Activated CD8-positive, alpha-beta T cell treated with anti-CD3 and anti-CD28 coated beads for 36 hours (primary cell): Measurements from ENCODE around the gene NAA15. TPM values are rescaled to one million over a fixed set of nuclear protein-coding genes. Genes with fewer than 3 reads are reported as not detected.
A peak's percentile ranks its signal among the peaks of the same experiment; 100 is the strongest.

ENCODE experiments used
- ATAC-seq: fragments of 200-7000 bp; cut with Tn5 transposase; one replicate; pipeline ENCODE4 v1.10.0; 2021; ENCODE audit warnings: mild to moderate bottlenecking, moderate library complexity
- CTCF ChIA-PET: fragments of 350-600 bp; sonication (Branson Sonifier 250); formaldehyde crosslinking; loops from one replicate; lab custom pipeline; 2021; ENCODE audit warnings: antibody characterized with exemption; lab: Charles Lee
- POLR2A ChIA-PET: fragments of 350-600 bp; sonication (Branson Sonifier 250); formaldehyde crosslinking; loops from one replicate; lab custom pipeline; 2021; ENCODE audit warnings: antibody characterized with exemption; lab: Charles Lee
- DNase-seq: peaks from one replicate; pipeline ENCODE4 v3.0.0-alpha.2; 2020
- H3K27ac Mint-ChIP-seq: one replicate; pipeline ENCODE4 v1.8.0; 2021; ENCODE audit warnings: mild to moderate bottlenecking, mixed read lengths
- H3K27me3 Mint-ChIP-seq: one replicate; pipeline ENCODE4 v1.8.0; 2021; ENCODE audit warnings: mixed read lengths
- H3K36me3 Mint-ChIP-seq: one replicate; pipeline ENCODE4 v1.8.0; 2021; ENCODE audit warnings: low read depth, mixed read lengths
- H3K4me1 Mint-ChIP-seq: one replicate; pipeline ENCODE4 v1.8.0; 2021; ENCODE audit warnings: low read depth, mixed read lengths
- H3K4me3 Mint-ChIP-seq: one replicate; pipeline ENCODE4 v1.8.0; 2021; ENCODE audit warnings: mild to moderate bottlenecking, moderate library complexity, mixed read lengths
- H3K9me3 Mint-ChIP-seq: one replicate; pipeline ENCODE4 v1.8.0; 2021; ENCODE audit warnings: mixed read lengths
- CTCF ChIP-seq: fragments of 200-600 bp; IDR thresholded peaks from one replicate; pipeline ENCODE4 v1.8.0; 2022; ENCODE audit warnings: antibody characterized with exemption, mild to moderate bottlenecking
- intact Hi-C: fragments of 100-400 bp; cut with micrococcal nuclease; formaldehyde crosslinking; loops from one replicate; pipeline ENCODE4 v1.10.0; 2022
- total RNA-seq, 2 experiments: library from RNA; stranded (reverse); gene quantifications; one replicate each; pipeline ENCODE4 v1.2.3, GENCODE V29; 2021

The NAA15 gene
- total RNA-seq, 2 experiments from 2014 or later = 113 to 114 TPM

GRCh38 chr4:139300431-139301112 is 733 bp upstream of the NAA15 start:
- H3K4me3 Mint-ChIP-seq = peak overlapping the region; percentile 84
- no peak for TF ChIP-seq CTCF
- ChIA-PET POLR2A (interaction anchor here (0.7 to 1.8 kb wide), 12 partner anchors 11 to 284 kb away, joined by 3 to 8 read pairs (median 4); no protein-coding TSS in a partner anchor), CTCF (interaction anchor here (0.7 to 2.1 kb wide), 15 partner anchors 10 to 270 kb away, joined by 3 to 11 read pairs (median 4); partner anchors contain the start of gene ELF2)
- H3K4me1 Mint-ChIP-seq = peaks cover 56% of the 10 kb centered on the region
- ATAC-seq (peak; percentile 29), DNase-seq (peak; percentile 52)
- H3K36me3 Mint-ChIP-seq = peaks cover 35% of the 10 kb centered on the region
- intact Hi-C loops = loop anchor here (2.0 to 5.0 kb wide), 2 partner anchors 123 to 218 kb away; partner anchors contain the start of gene ELF2
- H3K27me3 Mint-ChIP-seq = no peaks in the 10 kb centered on the region
- H3K27ac Mint-ChIP-seq = peak overlapping the region; percentile 95
- no peaks in the 10 kb centered on the region for H3K9me3 Mint-ChIP-seq

- peak within 1 kb of the TSS; percentile 84 for H3K4me3 Mint-ChIP-seq
Measured at GRCh38 chr4:139301821-139302611, 711 bp downstream of the NAA15 start, which contains the start of gene NDUFC1. Gene NDUFC1, minus strand, starts transcription at chr4:139302477. Its CDS starts 6,679 bp downstream, at chr4:139295798.

GRCh38 chr4:139304920-139305319 is 3.6 kb downstream of the NAA15 start:
- Mint-ChIP-seq H3K4me3 (no peak overlapping the region), H3K27ac (peak overlapping the region; percentile 28), H3K36me3 (peaks cover 56% of the 10 kb centered on the region), H3K9me3 (no peaks in the 10 kb centered on the region), H3K27me3 (no peaks in the 10 kb centered on the region), H3K4me1 (peaks cover 51% of the 10 kb centered on the region)
- ChIA-PET CTCF (interaction anchor here (0.6 to 1.3 kb wide), 3 partner anchors 18 to 33 kb away, joined by 3 read pairs; no protein-coding TSS in a partner anchor), POLR2A (interaction anchor here (0.6 kb wide), 1 partner anchor 340 kb away, joined by 3 read pairs; no protein-coding TSS in a partner anchor)
- DNase-seq (no peak), ATAC-seq (no peak)
- no peak for TF ChIP-seq CTCF
- intact Hi-C loops = loop anchor here (5.0 kb wide), 1 partner anchor 128 kb away; the partner anchor contains the start of gene ELF2

More at GRCh38 chr4:139301821-139302611, 711 bp downstream of the NAA15 start, which contains the start of gene NDUFC1:
- peak; percentile 33 for TF ChIP-seq CTCF
- H3K9me3 Mint-ChIP-seq = no peaks in the 10 kb centered on the region
- POLR2A ChIA-PET = interaction anchor here (0.8 to 1.7 kb wide), 13 partner anchors 10 to 286 kb away, joined by 3 to 9 read pairs (median 4); partner anchors contain the start of genes ELF2 and NOCT
- DNase-seq = peak; percentile 76
- H3K27me3 Mint-ChIP-seq = no peaks in the 10 kb centered on the region
- CTCF ChIA-PET = interaction anchor here (1.0 to 1.9 kb wide), 6 partner anchors 9 to 201 kb away, joined by 3 to 8 read pairs (median 4); no protein-coding TSS in a partner anchor
- intact Hi-C loops = loop anchor here (2.0 to 5.0 kb wide), 2 partner anchors 125 to 219 kb away; partner anchors contain the start of gene ELF2
- peak; percentile 34 for ATAC-seq
- H3K27ac Mint-ChIP-seq = peak within 1 kb of the TSS; percentile 95
- peaks cover 48% of the 10 kb centered on the region for H3K36me3 Mint-ChIP-seq
- peaks cover 50% of the 10 kb centered on the region for H3K4me1 Mint-ChIP-seq

- no peak for ATAC-seq
- POLR2A ChIA-PET = interaction anchor here (0.6 to 2.0 kb wide), 4 partner anchors 10 to 94 kb away, joined by 3 to 9 read pairs (median 4); partner anchors contain the start of genes NAA15 and NDUFC1
- no peak overlapping the region for H3K4me3 Mint-ChIP-seq
- H3K4me1 Mint-ChIP-seq = peaks cover 73% of the 10 kb centered on the region
- CTCF ChIA-PET = interaction anchor here (0.8 to 1.6 kb wide), 3 partner anchors 10 to 85 kb away, joined by 3 to 6 read pairs (median 3); partner anchors contain the start of genes NAA15 and NDUFC1
- no peak for TF ChIP-seq CTCF
- peaks cover 41% of the 10 kb centered on the region for H3K36me3 Mint-ChIP-seq
- H3K27me3 Mint-ChIP-seq = no peaks in the 10 kb centered on the region
- intact Hi-C loops = no loop called here
- no peak for DNase-seq
- H3K9me3 Mint-ChIP-seq = no peaks in the 10 kb centered on the region
- peak overlapping the region; percentile 0 for H3K27ac Mint-ChIP-seq
Measured at GRCh38 chr4:139311909-139312308, 10.6 kb downstream of the NAA15 start.
